SH-SY5Y (cell line): ENCODE measurements around the gene HK3.

Experiments used
- GATA2 ChIP-seq: IDR thresholded peaks from 2 replicates; pipeline ENCODE4 v1.6.1; 2011; ENCODE audit warnings: mild to moderate bottlenecking, low read depth, low read length
- GATA3 ChIP-seq: IDR thresholded peaks from 2 replicates; pipeline ENCODE4 v1.6.1; 2011; ENCODE audit warnings: low read depth, mild to moderate bottlenecking, low read length, moderate library complexity

DNA sequence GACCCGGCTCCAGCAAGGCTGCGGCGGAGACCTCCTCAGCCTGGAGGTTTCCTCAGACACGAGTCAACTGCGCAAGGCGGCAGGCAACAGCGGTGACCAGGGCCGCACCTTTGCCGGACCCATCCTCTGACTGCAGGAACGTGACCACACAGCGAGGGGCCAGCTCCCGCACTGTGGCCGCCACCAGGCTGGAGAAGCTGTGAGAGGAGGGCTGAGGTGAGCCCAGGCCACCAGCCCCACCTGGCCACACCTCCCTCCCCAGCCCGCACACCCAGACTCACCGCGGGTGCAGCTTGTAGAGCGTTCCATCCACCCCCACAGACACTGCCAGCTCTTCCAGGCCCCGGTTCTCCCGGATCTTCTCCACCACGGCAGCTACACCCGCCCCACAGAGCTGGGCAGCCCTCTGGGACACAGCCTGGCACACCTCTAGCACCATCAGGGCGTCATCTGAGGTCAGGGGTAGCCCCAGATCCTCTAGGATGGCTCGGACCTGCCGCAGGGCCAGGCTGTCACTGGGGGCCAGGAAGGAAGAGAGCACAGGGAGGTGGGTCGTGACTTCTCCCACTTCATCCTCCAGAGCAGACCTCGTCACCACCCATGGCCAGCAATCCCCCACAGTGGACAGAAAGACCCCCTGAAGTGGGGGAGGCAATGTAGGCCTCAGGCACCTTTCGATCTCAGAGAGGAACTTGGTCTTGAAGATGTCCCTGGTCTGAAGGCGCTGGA, 18.0 kb downstream of the HK3 start:
- TF ChIP-seq GATA3, result no peak
- no peak for TF ChIP-seq GATA2
